Tibial nerve (tissue), 4 donors: Measurements from ENCODE around the gene KPNA2.

Experiments
- EP300 ChIP-seq, 2 donors: sonication (generic); formaldehyde crosslinking; IDR thresholded peaks; one replicate each; pipeline ENCODE4 v1.6.1; 2017; ENCODE audit warnings: antibody characterized with exemption in 2 of 2, mild to moderate bottlenecking in 1 of 2
- POLR2A ChIP-seq, 2 donors: fragments of 450-650 bp; IDR thresholded peaks; one replicate each; pipeline ENCODE4 v1.6.1; 2017; ENCODE audit warnings: antibody characterized with exemption in 2 of 2, mild to moderate bottlenecking in 2 of 2, moderate library complexity in 2 of 2
- TF ChIP-seq, protein P1 (sequence below), 5 experiments: fragments of 200-600 bp in 3 of 5; fragments of 450-650 bp in 2 of 5; sonication (generic) in 3 of 5; IDR thresholded peaks; one replicate each; pipeline ENCODE4 v1.5.1; 2016 to 2019; ENCODE audit warnings: antibody characterized with exemption in 5 of 5, mild to moderate bottlenecking in 3 of 5, moderate library complexity in 2 of 5

DNA sequence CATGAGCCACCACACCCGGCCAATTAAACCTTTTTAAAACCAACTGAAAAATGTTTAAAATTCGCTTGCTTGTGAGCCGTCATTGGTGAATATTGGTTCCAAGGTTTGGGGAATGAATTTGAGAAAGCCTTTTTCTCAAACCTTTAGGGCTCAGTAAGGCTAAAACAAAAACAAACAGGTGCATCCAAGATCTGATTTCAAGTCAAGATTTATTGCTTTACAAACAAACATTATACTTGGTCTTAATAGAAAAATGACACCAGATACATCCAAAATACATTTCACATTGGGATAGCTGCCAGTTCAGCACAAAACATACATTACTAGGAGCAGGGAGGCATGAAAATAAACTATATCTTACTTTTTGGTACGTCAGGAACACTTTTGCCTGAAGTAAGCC, 44.6 kb upstream of the KPNA2 start:
- no peak for TF ChIP-seq EP300 (IDR thresholded peaks at IDR 0.05)
- TF ChIP-seq, protein P1, sequence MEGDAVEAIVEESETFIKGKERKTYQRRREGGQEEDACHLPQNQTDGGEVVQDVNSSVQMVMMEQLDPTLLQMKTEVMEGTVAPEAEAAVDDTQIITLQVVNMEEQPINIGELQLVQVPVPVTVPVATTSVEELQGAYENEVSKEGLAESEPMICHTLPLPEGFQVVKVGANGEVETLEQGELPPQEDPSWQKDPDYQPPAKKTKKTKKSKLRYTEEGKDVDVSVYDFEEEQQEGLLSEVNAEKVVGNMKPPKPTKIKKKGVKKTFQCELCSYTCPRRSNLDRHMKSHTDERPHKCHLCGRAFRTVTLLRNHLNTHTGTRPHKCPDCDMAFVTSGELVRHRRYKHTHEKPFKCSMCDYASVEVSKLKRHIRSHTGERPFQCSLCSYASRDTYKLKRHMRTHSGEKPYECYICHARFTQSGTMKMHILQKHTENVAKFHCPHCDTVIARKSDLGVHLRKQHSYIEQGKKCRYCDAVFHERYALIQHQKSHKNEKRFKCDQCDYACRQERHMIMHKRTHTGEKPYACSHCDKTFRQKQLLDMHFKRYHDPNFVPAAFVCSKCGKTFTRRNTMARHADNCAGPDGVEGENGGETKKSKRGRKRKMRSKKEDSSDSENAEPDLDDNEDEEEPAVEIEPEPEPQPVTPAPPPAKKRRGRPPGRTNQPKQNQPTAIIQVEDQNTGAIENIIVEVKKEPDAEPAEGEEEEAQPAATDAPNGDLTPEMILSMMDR (IDR thresholded peaks at IDR 0.05) = no peak
- TF ChIP-seq POLR2A (IDR thresholded peaks at IDR 0.05) = no peak
